Esophagus squamous epithelium (tissue), 4 donors: ENCODE data around the gene DBNL.

Source experiments
- POLR2A ChIP-seq, 4 donors: fragments of 450-650 bp; IDR thresholded peaks; one replicate each; pipeline ENCODE4 v1.6.1; 2017; ENCODE audit warnings: antibody characterized with exemption in 4 of 4, mild to moderate bottlenecking in 4 of 4, moderate library complexity in 3 of 4
- TF ChIP-seq, protein P1 (sequence below), 6 experiments: fragments of 450-650 bp in 4 of 6; fragments of 200-600 bp in 2 of 6; sonication (generic) in 2 of 6; IDR thresholded peaks; one replicate each; pipeline ENCODE4 v1.5.1; 2016 to 2019; ENCODE audit warnings: antibody characterized with exemption in 6 of 6, mild to moderate bottlenecking in 4 of 6, moderate library complexity in 4 of 6

DNA sequence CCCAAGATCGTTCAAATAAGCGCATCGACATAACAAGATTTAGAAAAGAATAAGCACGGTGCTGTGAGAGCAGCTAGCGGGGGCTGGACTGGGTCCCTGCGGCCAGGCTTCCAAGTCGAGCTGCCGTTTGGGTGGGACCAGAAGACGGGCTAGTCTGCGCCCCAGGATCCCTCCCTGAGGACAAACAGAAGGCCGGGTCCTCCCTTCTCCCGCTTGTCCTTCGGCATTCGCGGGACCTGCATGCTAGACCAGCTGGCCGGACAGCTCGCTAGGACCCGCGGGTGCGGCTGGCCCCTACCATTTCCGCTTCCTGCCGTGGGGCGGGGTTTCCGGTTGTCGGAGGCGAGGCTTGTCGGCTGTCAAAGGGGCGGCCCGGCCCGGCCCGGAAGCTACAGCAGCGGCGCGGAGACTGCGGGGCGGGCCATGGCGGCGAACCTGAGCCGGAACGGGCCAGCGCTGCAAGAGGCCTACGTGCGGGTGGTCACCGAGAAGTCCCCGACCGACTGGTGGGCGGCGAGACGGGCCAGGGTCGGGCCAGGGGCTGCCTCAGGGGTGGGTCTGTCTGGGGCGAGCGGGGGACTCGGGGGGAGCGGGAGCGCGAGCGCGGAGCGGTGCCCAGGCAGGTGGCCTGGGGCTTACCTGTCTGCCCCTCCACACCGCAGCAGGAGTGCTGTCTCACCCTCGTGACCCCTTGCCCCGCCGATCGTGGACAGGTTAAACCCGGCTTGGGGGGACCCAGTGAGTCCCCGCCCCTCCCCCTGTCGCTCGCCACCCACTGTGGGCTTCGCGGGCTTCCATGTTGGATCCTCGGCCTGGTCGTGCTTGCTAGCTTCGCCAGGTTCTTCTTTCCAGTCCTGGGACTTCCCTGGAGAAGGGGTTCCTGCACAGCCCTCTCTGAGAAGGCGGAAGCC lies at the start of gene DBNL:
- TF ChIP-seq, protein P1, sequence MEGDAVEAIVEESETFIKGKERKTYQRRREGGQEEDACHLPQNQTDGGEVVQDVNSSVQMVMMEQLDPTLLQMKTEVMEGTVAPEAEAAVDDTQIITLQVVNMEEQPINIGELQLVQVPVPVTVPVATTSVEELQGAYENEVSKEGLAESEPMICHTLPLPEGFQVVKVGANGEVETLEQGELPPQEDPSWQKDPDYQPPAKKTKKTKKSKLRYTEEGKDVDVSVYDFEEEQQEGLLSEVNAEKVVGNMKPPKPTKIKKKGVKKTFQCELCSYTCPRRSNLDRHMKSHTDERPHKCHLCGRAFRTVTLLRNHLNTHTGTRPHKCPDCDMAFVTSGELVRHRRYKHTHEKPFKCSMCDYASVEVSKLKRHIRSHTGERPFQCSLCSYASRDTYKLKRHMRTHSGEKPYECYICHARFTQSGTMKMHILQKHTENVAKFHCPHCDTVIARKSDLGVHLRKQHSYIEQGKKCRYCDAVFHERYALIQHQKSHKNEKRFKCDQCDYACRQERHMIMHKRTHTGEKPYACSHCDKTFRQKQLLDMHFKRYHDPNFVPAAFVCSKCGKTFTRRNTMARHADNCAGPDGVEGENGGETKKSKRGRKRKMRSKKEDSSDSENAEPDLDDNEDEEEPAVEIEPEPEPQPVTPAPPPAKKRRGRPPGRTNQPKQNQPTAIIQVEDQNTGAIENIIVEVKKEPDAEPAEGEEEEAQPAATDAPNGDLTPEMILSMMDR (IDR thresholded peaks at IDR 0.05): no peak
- TF ChIP-seq POLR2A (IDR thresholded peaks at IDR 0.05): peak in 3 of 4 donors; percentile 75 to 90 (median 87)
